ENCODE data around the gene PIK3C2B.

GRCh38 chr1:204471687-204472086 lies 22.9 kb downstream of the PIK3C2B start:
- TF ChIP-seq POLR2A (IDR thresholded peaks at IDR 0.05; ENCODE audit: low read depth, low read length) = no peak
- no peak for TF ChIP-seq CTCF (IDR thresholded peaks at IDR 0.05; ENCODE audit: extremely low read depth in 1 of 2, insufficient read depth in 1 of 2, low read depth in 1 of 2, low read length in 2 of 2)
- no peak for TF ChIP-seq JUN (IDR thresholded peaks at IDR 0.05; ENCODE audit: borderline replicate concordance, insufficient read depth, insufficient read length, low read depth)
- TF ChIP-seq GATA2 (IDR thresholded peaks at IDR 0.05; ENCODE audit: insufficient read depth, insufficient read length, low read depth, low read length) = no peak
- no peak for TF ChIP-seq EZH2 (IDR thresholded peaks at IDR 0.05; ENCODE audit: borderline replicate concordance, low read depth, low read length, severe bottlenecking)
- no peak for TF ChIP-seq POLR2AphosphoS5 (IDR thresholded peaks at IDR 0.05; ENCODE audit: insufficient read depth, low read depth, low read length)
- TF ChIP-seq FOS (IDR thresholded peaks at IDR 0.05; ENCODE audit: borderline replicate concordance, insufficient read depth, low read length) = no peak
- no peak for TF ChIP-seq MAX (IDR thresholded peaks at IDR 0.05; ENCODE audit: insufficient read depth, insufficient read length)

Measured in endothelial cell of umbilical vein (primary cell).